Measurements from ENCODE around the gene RBMS3. TPM values are rescaled to one million over a fixed set of nuclear protein-coding genes. Genes with fewer than 3 reads are reported as not detected.

RBMS3 gene
- total and polyA plus RNA-seq, 12 donors = 8.7 to 90.1 (median 51.2) TPM

DNA sequence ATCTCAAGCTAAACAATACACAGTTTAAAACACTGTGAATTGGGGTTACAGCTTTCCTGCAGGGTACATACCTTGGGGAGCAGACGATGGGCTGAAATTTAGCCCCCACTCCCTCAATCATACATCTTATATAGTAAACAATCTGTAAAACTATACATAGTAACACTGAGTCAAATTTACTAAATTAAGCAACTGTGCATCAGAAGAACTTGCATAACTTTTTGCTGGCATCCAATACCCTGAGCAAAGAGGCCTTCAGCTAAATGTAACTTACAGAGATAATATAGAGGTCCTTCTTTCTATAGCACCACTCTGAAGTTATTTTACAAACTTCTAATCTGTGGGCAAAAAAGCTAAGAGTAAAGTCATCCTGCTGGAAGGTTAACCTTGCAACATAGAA is 721.9 kb downstream of the RBMS3 start:
- Histone ChIP-seq H3K27ac (no peak overlapping the region), H3K36me3 (replicated peaks in 1 of 2) (no peaks in the 10 kb centered on the region), H3K27me3 (no peaks in the 10 kb centered on the region), H3K4me1 (replicated peaks in 1 of 2) (peaks cover 0 to 4% of the 10 kb centered on the region in 2 donors), H3K9me3 (replicated peaks in 1 of 3) (no peaks in the 10 kb centered on the region), H3K4me3 (no peak overlapping the region)
- no peak for DNase-seq
- 89 to 95% (median 93%) methylated on average over 1 of the region's 1 CpG for WGBS, 4 donors
- no peak for TF ChIP-seq POLR2A (IDR thresholded peaks at IDR 0.05)
- no peak for TF ChIP-seq CTCF (IDR thresholded peaks at IDR 0.05)
- intact Hi-C loops (cut with DNase I) = no loop called here

- H3K27ac ChIP-seq = no peak overlapping the region
- intact Hi-C loops (cut with DNase I) = no loop called here
Observed at GRCh38 chr3:30003741-30004140, 722.9 kb downstream of the RBMS3 start.

DNA sequence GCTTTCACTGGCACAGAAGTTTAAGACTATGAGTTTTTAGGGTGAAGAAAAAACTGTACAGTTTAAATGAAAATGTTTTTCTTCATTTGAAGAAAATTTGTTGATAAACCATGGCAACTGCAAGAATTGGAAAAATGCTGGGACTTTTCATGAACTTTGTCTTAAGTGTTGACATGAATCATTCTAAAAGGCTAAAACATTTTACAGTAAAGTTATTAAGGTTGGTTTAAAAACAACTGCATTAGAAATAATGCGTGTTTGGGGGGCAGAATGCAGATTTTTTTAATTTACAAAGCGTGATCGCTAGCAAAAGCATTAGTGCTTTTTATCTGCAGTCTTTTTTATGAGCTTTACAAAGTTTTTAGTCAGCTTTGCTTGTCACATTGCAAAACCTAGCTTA is 723.6 kb downstream of the RBMS3 start:
- H3K9me3 ChIP-seq (replicated peaks in 1 of 3) = no peaks in the 10 kb centered on the region
- no peaks in the 10 kb centered on the region for H3K36me3 ChIP-seq (replicated peaks in 1 of 2)
- H3K4me1 ChIP-seq (replicated peaks in 1 of 2) = peaks cover 0 to 4% of the 10 kb centered on the region in 2 donors
- no peak for DNase-seq
- no peak overlapping the region for H3K27ac ChIP-seq
- no peak overlapping the region for H3K4me3 ChIP-seq
- intact Hi-C loops (cut with DNase I) = no loop called here
- no peaks in the 10 kb centered on the region for H3K27me3 ChIP-seq
- TF ChIP-seq CTCF (IDR thresholded peaks at IDR 0.05) (no peak), POLR2A (IDR thresholded peaks at IDR 0.05) (no peak)
- 89 to 96% (median 92%) methylated on average over 3 of the region's 3 CpGs for WGBS, 4 donors

More at GRCh38 chr3:30003741-30004140, 722.9 kb downstream of the RBMS3 start:
- no peaks in the 10 kb centered on the region for H3K27me3 ChIP-seq
- no peak overlapping the region for H3K4me3 ChIP-seq
- no peak for DNase-seq
- no peaks in the 10 kb centered on the region for H3K36me3 ChIP-seq (replicated peaks in 1 of 2)
- TF ChIP-seq POLR2A (IDR thresholded peaks at IDR 0.05) (no peak), CTCF (IDR thresholded peaks at IDR 0.05) (no peak)
- peaks cover 0 to 4% of the 10 kb centered on the region in 2 donors for H3K4me1 ChIP-seq (replicated peaks in 1 of 2)
- H3K9me3 ChIP-seq (replicated peaks in 1 of 3) = no peaks in the 10 kb centered on the region
- WGBS, 4 donors = 54 to 73% (median 64%) methylated on average over 1 of the region's 1 CpG

- TF ChIP-seq CTCF (IDR thresholded peaks at IDR 0.05) (no peak), POLR2A (IDR thresholded peaks at IDR 0.05) (no peak)
- no peaks in the 10 kb centered on the region for H3K27me3 ChIP-seq
- no peak overlapping the region for H3K27ac ChIP-seq
- 94 to 100% (median 98%) methylated on average over 1 of the region's 1 CpG for WGBS, 4 donors
- no peaks in the 10 kb centered on the region for H3K36me3 ChIP-seq (replicated peaks in 1 of 2)
- DNase-seq = no peak
- intact Hi-C loops (cut with DNase I) = no loop called here
- H3K9me3 ChIP-seq (replicated peaks in 1 of 3) = no peaks in the 10 kb centered on the region
- peaks cover 0 to 4% of the 10 kb centered on the region in 2 donors for H3K4me1 ChIP-seq (replicated peaks in 1 of 2)
- H3K4me3 ChIP-seq = no peak overlapping the region
Observed at GRCh38 chr3:30006111-30006510, 725.2 kb downstream of the RBMS3 start.
